Nephron progenitor cell (in vitro differentiated cells): ENCODE measurements around the gene DCD.

Experiments
- DNase-seq: peaks from one replicate; pipeline ENCODE4 v3.0.0; 2021
- H3K27ac Mint-ChIP-seq: 2 replicates; pipeline ENCODE4 v1.8.0; 2021; ENCODE audit warnings: mild to moderate bottlenecking, moderate library complexity, mixed read lengths
- H3K27me3 Mint-ChIP-seq: 2 replicates; pipeline ENCODE4 v1.8.0; 2021; ENCODE audit warnings: mild to moderate bottlenecking, low read depth, mixed read lengths; ENCODE audit not compliant: poor library complexity
- H3K36me3 Mint-ChIP-seq: 2 replicates; pipeline ENCODE4 v1.8.0; 2021; ENCODE audit warnings: low read depth, mixed read lengths
- H3K4me1 Mint-ChIP-seq: 2 replicates; pipeline ENCODE4 v1.8.0; 2021; ENCODE audit warnings: mixed read lengths
- H3K4me3 Mint-ChIP-seq: 2 replicates; pipeline ENCODE4 v1.8.0; 2021; ENCODE audit warnings: mild to moderate bottlenecking, moderate library complexity, mixed read lengths
- H3K9me3 Mint-ChIP-seq: 2 replicates; pipeline ENCODE4 v1.8.0; 2021; ENCODE audit warnings: mild to moderate bottlenecking, moderate library complexity, mixed read lengths
- TF ChIP-seq, protein P1 (sequence below): fragments of 200-600 bp; sonication (generic); IDR thresholded peaks from 2 replicates; pipeline ENCODE4 v1.5.0; 2021; ENCODE audit warnings: antibody characterized with exemption

The DCD gene

GRCh38 chr12:54603173-54603814 is 44.9 kb downstream of the DCD start:
- TF ChIP-seq, protein P1, sequence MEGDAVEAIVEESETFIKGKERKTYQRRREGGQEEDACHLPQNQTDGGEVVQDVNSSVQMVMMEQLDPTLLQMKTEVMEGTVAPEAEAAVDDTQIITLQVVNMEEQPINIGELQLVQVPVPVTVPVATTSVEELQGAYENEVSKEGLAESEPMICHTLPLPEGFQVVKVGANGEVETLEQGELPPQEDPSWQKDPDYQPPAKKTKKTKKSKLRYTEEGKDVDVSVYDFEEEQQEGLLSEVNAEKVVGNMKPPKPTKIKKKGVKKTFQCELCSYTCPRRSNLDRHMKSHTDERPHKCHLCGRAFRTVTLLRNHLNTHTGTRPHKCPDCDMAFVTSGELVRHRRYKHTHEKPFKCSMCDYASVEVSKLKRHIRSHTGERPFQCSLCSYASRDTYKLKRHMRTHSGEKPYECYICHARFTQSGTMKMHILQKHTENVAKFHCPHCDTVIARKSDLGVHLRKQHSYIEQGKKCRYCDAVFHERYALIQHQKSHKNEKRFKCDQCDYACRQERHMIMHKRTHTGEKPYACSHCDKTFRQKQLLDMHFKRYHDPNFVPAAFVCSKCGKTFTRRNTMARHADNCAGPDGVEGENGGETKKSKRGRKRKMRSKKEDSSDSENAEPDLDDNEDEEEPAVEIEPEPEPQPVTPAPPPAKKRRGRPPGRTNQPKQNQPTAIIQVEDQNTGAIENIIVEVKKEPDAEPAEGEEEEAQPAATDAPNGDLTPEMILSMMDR = peak; percentile 65
- Mint-ChIP-seq H3K9me3 (peaks cover 7% of the 10 kb centered on the region), H3K27ac (no peak overlapping the region), H3K36me3 (peaks cover 6% of the 10 kb centered on the region), H3K4me3 (no peak overlapping the region), H3K27me3 (peaks cover 11% of the 10 kb centered on the region), H3K4me1 (peaks cover 26% of the 10 kb centered on the region)
- DNase-seq = peak; percentile 51

- Mint-ChIP-seq H3K36me3 (peaks cover 6% of the 10 kb centered on the region), H3K27me3 (peaks cover 11% of the 10 kb centered on the region), H3K4me3 (no peak overlapping the region), H3K27ac (no peak overlapping the region), H3K4me1 (peaks cover 26% of the 10 kb centered on the region), H3K9me3 (peaks cover 7% of the 10 kb centered on the region)
- no peak for DNase-seq
- TF ChIP-seq, protein P1 = no peak
These were observed 45.5 kb downstream of the DCD start for GRCh38 chr12:54602661-54603060.

DNA sequence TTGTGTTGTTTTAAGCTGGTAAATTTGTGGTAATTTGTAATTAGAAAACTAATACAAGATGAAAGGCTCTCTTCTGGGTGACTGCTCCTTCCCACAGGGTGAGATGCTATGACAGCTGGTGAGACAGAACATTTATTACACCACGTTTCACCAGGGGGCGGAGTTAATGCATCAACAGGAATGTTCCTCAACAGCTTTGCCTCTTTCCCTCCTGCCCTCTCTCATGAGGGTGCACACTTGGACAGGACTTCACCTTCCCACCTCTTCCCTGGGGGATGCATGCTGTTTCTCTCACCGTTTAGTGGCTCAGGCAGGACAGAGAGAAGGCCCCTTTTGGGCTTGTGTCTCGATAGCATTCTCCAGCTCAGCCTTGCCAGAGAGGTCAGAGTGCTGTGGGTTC is 46.3 kb downstream of the DCD start:
- H3K27me3 Mint-ChIP-seq = peaks cover 11% of the 10 kb centered on the region
- H3K36me3 Mint-ChIP-seq = peaks cover 6% of the 10 kb centered on the region
- peaks cover 7% of the 10 kb centered on the region for H3K9me3 Mint-ChIP-seq
- H3K4me1 Mint-ChIP-seq = peaks cover 26% of the 10 kb centered on the region
- TF ChIP-seq, protein P1 = no peak
- DNase-seq = no peak
- no peak overlapping the region for H3K4me3 Mint-ChIP-seq
- H3K27ac Mint-ChIP-seq = no peak overlapping the region

DNA sequence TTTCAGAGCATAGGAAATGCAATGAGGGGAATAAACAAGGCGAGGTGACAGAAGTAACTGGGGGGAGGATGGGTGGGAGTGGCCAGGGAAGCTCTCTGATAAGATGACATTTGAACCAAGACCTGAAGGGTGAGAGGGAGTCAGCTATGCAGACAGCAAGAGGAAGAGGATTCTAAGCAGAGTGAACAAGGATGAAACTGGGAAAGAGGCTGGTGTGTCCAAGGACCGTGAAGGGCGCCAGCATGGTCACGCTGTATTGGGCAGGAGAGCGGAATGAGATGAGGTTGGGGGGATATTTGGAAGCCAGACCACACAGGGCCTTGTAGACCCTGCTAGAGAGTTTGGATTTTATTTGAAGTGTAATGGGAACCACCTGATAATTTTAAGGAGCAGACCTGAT is 49.2 kb downstream of the DCD start:
- Mint-ChIP-seq H3K4me1 (peaks cover 35% of the 10 kb centered on the region), H3K27me3 (peaks cover 21% of the 10 kb centered on the region), H3K27ac (peak overlapping the region; percentile 34), H3K36me3 (peaks cover 6% of the 10 kb centered on the region), H3K9me3 (peaks cover 7% of the 10 kb centered on the region), H3K4me3 (no peak overlapping the region)
- TF ChIP-seq, protein P1 = no peak
- peak; percentile 40 for DNase-seq

DNA sequence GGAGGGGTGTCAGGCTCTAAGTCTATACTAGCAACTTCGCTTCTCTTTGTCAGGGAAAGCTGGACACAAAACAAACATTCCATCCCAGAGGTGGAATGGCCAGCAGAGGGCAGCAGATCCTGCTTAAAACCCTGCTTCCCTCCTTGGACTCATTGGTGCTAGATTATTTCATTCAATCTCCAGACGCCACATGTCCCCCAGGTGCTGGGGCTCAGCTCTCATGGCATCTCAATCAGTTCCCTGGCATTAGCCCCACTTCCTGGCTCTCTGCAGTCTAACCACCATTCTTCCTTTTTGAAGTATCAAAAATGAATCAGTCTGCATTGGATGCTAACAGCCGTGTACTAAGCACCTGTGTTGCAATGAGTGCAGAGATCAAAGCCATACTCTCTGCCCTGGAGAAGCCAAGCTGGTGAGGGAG is 51.6 kb downstream of the DCD start:
- peak; percentile 82 for DNase-seq
- Mint-ChIP-seq H3K36me3 (no peaks in the 10 kb centered on the region), H3K4me3 (no peak overlapping the region), H3K9me3 (no peaks in the 10 kb centered on the region), H3K27ac (no peak overlapping the region), H3K4me1 (peaks cover 46% of the 10 kb centered on the region), H3K27me3 (peaks cover 35% of the 10 kb centered on the region)
- TF ChIP-seq, protein P1 = peak; percentile 84

GRCh38 chr12:54595471-54595870 is 52.7 kb downstream of the DCD start:
- Mint-ChIP-seq H3K27me3 (peaks cover 38% of the 10 kb centered on the region), H3K4me1 (peaks cover 57% of the 10 kb centered on the region), H3K9me3 (no peaks in the 10 kb centered on the region), H3K4me3 (no peak overlapping the region), H3K27ac (no peak overlapping the region), H3K36me3 (no peaks in the 10 kb centered on the region)
- TF ChIP-seq, protein P1 = no peak
- DNase-seq = no peak
